ENCODE data around the gene PLAAT3. TPM values are rescaled to one million over a fixed set of nuclear protein-coding genes. Genes with fewer than 3 reads are reported as not detected.

Gene PLAAT3
- 14.9 and 16.2 TPM in 2 replicates for total RNA-seq

GRCh38 chr11:63614136-63614671 is at the start of gene PLAAT3:
Gene PLAAT3, minus strand, starts transcription at chr11:63614433. Its CDS starts 419 bp downstream, at chr11:63614014.

DNA sequence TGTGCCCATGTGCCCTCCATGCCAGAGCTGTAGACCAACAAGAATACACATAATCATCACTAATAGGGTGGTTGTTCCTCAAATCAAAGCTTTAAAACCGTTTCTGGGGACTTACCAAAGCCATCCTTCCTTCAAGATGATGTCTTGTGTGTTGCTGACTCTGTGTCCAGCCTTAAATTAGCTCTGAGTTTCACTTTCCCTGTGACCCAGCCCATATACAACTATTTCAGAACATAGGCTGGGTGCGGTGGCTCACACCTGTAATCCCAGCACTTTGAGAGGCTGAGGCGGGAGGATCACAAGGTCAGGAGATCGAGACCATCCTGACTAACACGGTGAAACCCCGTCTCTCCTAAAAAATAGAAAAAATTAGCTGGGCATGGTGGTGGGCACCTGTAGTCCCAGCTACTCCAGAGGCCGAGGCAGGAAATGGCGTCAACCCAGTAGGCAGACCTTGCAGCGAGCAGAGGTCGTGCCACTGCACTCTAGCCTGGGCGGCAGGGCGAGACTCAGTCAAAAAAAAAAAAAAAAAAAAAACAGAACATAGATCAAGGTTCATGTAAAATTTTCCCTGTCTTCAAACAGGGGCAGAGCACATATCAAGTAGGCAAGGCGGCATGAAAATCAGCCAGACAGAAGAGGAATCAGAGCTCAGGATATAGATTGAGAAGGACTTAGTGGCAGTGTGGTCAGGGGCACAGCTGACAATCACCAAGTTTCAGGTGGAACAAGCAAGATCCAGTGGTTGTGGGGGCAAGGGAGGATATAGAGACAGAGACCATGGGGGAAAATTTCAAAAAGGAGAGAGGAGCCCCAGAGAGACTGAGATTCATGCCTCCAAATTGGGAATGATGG is 50.8 kb downstream of the PLAAT3 start, which contains the start of gene PLAAT2:
Gene PLAAT2 (minus strand): TSS at position 179 of the 855 bp plus-strand sequence. CDS start 55 bp downstream, at position 124.

GRCh38 chr11:63536669-63537292 is 77.5 kb downstream of the PLAAT3 start, which contains the start of gene PLAAT4:
Gene PLAAT4, plus strand, starts transcription at chr11:63536808. Its CDS starts 61 bp downstream, at chr11:63536869.

Other genes starting within 250 kb of the PLAAT3 start
- gene SLC22A9, start 244.6 kb downstream of the PLAAT3 start, total RNA-seq: not detected in 2 replicates
- gene PLAAT5, start 123.3 kb downstream of the PLAAT3 start, total RNA-seq: under 0.01 and 0.73 TPM in 2 replicates
- under 0.01 and 0.20 TPM in 2 replicates for gene LGALS12, start 108.3 kb downstream of the PLAAT3 start, total RNA-seq
- gene PLAAT4, start 77.6 kb downstream of the PLAAT3 start, total RNA-seq: 2.3 and 4.8 TPM in 2 replicates
- gene PLAAT2, start 51.1 kb downstream of the PLAAT3 start, total RNA-seq: not detected in 2 replicates
- gene ATL3, start 56.9 kb upstream of the PLAAT3 start, total RNA-seq: 129 and 159 TPM in 2 replicates
- gene RTN3, start 67.1 kb upstream of the PLAAT3 start, total RNA-seq: 74.6 and 74.7 TPM in 2 replicates
- gene ZFTA, start 154.3 kb upstream of the PLAAT3 start, total RNA-seq: 9.6 and 22.5 TPM in 2 replicates
- 14.0 and 16.4 TPM in 2 replicates for gene SPINDOC, start 199.0 kb upstream of the PLAAT3 start, total RNA-seq
- 11.0 and 15.2 TPM in 2 replicates for gene MARK2, start 224.7 kb upstream of the PLAAT3 start, total RNA-seq